DMS 273 (cell line): ENCODE data around the gene CTIF.

Source experiments
- DNase-seq: peaks from one replicate; lab custom pipeline; 2025; ENCODE audit not compliant: unreplicated experiment; lab: John Stamatoyannopoulos, UW

The CTIF gene

DNA sequence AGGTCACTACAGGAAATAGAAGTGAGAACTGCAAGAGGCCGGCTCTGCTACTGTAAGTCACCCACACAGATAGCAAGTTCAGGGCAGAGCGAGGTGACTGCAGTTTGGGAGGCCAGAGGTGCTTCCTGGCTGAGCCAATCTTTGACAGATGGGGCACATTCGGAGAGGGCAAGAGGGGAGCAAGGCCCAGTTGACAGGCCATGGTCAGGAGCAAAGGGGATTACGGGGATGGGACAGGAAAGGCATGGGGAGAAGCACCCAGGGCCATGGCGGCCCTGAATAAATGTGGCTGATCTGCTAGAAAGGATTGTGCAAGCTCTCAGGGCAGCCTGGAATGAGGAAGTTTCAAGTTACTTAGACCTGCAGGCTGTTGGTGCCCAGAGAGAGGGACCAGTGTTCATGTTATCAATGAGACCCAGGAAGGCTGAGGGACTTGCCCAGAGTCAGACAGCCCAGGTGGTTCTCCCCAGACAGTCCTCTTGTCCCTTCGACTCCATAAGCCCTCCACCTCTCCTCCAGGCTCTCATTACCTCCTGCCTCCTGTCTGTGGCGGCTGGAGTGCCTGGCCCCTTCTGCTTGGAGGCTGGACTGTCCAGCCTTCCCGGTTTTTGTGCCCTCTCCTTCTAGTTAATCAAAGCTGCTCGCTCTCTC, 123.3 kb downstream of the CTIF start:
- peak; percentile 29 for DNase-seq

DNA sequence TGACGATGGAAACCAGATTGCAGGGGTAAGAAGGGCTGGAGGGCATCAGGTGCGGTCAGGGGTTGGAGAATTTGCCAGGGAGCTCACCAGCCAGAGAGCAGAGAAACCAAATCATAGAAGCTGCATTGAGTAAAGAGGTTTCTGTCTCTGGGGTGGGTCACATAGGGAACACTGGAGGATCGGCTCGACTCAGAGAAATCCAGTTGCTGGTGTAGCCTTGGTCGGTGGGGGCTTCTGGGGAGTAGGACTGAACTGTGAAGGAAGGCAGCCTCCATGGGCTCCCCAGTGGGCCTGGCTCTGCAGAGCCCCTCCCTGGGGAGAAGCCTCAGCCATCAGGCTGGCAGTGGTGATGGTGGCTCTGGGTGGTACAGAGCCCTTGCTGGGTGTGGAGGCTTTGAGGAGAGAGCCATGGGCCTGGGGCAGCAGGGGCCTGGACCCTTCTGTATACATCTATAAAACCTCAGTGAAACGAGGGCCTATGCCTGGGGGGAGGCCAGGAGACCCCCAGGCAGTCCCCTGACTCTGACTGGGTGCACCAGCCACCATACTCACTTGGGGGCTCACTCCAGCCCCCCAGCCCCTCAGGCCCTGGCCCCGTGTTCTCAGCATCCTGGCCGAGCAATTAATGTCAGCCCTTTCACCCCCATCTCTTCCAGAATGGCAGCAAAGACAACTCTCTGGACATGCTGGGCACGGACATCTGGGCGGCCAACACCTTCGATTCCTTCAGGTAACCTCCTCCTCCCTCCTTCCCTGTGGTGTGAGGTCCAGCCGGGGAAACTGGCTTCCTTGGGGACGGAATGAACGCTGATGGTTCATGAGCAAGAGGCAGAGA, 124.5 kb downstream of the CTIF start:
- no peak for DNase-seq

DNA sequence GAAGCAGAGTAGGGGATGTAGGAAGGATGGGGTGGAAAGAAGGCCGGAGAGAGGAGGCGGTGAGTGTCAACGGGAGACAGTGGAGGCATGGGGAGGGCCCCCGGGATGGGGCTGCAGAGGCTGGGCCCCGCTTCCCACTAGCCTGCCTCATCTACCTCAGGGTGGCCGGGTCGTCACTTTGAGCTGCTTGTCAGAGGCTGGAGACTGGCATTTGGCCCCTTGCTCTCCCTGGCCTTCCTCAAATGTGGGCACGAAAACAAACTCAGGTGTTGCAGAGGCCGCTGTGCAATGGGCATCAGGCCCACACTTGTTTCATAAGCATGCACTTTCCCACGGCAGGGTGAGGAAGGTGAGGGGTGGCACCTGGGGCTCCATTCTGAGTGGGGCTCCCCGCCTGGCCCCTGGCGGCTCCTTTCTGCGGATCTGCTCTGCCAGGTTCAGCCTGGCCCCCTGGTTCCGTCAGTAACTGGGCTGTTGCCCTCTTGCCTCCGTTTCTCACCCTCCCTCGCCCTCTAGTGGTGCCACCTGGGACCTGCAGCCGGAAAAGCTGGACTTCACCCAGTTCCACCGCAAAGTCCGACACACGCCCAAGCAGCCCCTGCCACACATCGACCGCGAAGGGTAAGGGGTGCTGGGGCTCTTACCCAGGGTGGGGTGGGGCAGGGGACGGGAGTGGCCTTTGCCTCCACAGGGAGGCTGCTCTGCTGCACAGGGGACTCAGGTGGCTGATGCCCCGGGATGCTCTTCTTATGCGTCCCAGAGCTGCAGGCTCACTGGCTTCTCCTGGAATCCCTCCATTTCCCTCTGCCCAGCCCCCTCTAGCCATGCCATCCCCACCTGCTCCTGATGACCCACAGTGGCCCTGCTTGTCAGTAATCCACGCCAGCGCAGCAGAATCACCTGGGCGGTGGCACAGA, 125.4 kb downstream of the CTIF start:
- DNase-seq = peak; percentile 77

DNA sequence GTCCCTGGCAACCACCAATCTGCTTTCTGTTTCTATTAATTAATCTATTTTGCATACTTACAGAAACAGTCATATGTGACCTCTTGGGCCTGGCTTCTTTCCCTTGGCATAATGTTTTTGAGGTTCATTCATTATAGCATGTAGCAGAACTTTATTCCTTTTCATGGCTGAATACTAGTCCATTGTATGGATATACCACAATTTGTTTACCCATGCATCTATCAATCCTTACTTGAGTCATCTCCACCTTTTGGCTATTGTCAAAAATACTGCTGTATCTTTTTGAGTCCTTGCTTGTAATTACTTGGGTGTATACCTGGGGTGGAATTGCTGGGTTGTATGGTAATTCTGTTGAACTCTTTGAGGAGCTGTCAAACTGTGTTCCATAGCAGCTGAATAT, 126.8 kb downstream of the CTIF start:
- no peak for DNase-seq

DNA sequence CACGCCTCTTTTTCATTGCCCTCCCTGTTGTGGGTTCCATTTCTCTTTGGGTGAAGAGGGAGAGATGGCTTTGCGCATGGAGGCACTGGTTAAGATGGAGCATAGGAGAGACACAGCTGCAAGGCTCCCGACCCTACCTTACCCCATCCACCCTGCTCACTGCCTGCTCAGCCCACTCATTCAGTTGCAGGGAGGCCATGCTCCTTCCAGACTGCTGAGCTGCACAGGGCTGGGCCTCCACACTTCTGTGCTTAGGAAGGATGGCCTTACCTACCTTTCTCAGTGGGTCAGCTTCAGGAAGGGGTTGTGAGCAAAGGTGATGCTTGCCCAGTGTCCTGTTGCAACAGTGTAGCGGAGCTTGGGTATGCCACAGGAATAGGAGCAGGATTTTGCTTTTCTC, 127.8 kb downstream of the CTIF start:
- DNase-seq = no peak

DNA sequence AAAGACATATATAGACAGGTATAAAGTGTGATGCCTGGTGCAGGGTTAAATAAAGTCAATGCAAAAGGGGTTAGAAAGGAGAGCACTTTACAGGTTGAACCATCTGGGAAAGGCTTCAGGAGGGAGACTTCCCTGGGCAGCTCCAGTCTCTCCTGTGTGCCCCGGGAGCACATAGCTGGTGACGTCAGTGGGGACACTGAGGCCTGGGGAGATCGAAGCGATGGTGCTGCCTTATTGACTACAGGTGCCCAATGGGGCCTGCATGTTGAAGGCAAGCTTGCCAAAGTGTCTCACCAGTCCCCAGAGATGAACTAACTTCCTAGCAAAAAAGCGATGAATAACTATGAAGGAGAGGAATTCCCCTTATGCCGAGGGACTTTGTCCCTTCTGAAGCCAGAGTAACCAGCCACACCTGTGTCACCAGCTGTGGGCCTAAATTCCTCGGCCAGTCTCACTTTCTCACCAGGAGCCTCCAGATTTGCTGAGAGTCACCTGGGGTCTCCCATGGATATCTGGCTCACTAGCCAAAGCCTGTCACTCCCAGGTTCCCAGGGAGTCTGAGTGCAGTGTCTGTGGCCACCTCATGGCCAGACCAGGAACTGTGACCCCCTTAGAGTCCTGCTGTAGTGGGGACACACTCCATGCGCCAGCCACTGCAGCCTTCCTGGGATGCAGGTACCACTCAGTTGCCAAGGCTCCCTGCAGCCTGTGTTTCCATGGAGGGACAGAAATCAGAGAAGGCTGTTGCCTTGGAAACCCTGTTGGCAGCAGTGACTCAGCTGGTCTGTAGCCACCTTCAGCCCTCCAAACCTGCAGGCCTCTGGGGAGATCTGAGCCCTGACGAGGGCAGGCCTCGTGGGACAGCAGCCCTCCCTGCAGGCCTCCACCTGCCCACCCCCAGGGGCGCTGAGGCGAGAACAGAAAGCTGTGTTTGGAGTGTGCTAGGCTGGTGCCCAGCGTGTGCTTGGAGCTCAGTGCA, 128.7 kb downstream of the CTIF start:
- peak; percentile 37 for DNase-seq

DNA sequence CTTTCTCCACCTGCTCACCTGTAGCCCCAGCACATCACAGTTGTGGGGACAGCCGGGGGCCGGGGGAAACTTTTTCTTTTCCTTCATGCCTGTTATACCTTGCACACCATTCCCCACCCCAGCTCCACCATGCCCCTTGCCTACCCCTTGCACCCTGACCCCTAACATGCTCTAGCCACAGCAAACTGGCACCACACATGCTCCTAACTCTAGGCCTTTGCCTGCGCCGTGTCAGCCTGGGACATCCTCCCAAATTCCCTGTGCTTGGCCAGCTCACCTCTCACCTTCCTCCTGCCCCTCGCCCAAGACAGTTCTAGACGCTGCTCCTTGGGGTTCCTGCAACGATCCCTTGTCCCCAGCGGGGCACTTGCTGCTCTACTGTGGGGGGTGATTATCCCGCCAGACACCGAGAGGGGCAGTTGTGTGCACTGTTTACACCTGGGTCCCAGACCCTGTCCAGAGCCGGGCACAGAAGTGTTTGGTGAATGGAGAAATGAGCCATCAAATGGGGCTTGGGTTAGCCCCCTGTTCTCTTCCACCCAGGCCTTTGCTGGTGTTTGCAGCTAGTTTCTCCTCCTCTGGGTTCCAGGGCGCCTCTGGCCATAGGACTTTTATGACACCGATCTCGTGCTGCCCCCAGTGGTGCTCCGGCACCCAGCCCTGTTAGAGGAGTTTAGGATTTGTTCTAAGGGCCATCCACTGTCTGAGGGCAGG, 129.8 kb downstream of the CTIF start:
- no peak for DNase-seq

DNA sequence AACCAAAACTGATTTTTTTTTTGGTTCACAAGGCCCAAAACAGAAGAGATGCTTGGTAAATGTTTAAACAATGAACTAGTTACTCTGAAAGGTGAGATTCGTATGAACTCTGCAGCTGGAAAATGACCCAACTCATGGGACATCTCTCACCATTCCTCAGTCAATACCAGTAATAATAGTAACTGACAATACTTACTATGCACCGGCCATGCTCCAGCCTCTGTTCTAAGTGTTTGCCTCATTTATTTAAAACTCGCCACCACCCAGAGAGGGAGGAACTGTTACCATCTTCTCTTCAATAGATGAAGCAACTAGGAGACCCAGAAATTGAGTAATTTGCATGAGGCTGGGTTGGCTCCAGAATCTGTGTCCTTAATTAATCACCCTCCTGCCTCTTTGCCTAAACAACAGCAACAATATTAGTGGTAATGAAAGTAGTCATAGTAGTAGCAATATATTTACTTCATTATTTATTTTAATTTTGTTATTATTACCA, 130.4 kb downstream of the CTIF start:
- no peak for DNase-seq

DNA sequence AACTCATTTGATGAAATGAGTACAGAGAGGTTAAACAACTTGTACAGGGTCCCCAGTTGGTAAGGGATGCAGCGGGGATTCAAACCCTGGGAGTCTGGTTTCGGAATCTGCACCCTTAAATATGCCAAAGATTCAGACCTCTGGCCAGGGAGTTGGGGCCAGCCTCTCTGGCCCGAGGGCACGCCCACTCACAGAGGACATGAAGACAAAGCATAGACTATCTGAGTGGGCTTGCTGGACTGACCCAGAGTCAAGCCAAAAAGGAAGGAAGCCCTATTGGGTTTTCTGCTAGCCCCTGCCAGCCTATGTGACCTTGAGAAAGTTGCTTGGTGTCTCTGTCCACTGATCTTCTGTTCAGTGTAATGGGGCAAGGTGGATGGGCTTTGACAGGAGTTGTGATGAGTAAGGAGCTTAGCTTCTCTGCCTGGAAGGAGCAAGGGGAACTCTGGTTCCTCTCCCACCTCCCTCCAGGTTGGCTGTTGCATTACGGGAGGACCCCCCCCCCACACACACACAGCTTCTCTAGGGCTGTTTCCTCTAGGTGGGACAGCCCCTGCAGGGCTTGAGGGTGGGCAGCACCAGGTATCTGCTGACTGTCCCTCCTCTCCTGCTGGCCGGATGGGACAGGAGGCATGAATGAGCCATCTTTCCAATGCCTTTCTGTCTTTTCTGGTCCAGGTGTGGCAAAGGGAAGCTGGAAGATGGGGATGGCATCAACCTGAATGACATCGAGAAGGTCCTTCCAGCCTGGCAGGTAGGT, 131.3 kb downstream of the CTIF start:
- DNase-seq = no peak

DNA sequence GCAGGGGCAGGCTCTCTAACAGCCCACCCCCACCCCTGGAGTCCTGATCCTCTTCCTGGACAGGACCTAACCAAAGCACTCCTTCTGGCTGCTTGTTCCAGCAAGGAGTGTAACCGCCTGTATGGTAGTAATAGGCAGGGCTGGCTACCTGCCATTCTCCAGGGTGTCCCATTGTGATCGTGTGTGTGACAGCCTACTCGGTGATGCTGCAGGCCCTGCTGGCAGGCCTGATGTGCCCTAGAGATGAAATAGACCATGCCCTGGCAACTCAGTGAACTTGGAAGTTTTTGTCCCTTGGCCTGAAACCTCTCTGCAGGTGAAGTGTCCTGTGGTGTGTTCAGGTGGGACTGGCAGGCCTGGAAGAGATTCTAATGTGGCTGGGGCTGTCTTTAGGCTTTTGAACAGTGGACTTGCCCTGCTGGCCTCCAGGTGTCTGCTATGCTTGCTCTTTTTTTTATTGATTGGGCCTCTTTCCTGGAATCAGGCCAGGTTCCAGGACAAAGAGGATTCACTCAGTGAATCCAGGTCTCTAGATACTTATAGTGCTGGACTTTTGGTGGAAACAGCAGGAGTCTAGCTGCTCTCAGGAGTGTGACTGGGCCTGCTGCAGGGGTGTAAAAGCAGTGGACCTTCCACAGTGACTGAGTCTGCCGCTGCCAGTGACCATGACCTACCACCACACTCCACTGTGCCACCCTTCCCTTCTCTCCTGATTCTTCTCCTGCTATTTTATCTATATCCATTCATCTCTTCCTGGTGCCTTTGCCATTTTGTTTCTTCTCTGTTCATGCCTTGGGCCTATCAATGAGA, 132.1 kb downstream of the CTIF start:
- no peak for DNase-seq

DNA sequence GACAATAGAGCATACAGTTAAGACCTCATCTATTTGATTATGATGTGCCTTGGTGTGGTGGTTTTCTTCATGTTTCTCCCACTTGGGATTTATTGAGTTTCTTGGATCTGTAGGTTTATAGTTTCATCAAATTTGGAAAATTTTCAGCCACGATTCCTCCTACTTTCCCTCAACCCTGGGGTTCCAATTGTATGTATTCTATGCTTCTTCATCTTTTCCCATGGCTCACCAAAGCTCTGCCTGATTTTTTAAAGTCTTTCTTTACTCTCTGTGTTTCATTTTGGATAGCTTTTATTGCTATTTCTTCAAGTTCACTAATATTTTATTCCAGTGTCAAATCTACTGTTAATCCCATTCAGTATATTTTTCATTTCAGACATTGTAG, 132.7 kb downstream of the CTIF start:
- no peak for DNase-seq

DNA sequence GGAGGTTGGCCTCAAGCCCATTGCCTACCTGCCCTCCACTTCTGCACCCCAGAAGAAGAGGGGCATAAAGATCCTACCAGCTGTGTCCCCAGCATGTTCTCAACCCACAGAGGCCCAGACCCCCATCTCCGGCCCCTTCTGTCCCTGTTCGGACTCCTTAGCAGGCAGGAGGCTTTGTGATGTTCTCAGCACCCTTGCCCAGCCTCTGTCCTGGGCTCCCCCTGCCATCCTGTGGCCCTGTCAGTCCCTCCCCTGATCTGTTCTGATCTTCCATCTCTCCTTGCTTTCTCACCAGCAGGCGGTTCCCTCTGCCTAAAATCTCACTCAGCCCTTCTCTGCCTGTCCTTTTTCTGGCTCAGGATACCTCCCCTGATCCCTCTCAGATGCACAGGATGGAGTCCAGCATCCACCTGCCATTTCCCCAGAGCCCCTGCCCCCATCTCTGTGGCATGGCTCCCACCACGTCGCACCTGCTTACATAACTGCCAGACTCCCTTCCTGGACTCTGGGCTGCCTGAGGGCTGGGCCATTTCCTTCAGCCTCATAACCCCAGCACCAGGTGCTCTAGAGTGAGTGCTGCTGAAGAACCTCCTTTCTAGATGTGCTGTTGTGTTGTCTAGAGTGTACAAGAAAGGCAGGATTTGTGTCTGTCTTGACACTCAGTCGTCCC, 134.0 kb downstream of the CTIF start:
- no peak for DNase-seq

DNA sequence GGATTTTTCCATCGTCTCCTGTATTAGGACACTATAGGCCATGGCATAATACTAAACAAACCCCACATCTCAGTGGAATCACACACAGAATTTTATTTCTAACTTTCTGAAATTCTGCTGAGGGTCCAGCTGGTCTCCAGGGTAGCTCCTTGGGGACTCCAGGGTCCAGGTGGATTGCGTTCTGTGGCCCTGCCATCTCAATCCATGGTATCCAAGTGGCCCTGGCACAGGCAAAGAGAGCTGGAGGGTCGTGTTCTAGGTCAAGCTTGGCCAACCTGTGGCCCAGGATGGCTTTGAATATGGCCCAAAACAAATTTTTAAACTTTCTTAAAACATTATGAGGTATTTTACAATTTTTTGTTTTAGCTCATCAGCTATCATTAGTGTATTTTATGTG, 134.6 kb downstream of the CTIF start:
- DNase-seq = no peak

DNA sequence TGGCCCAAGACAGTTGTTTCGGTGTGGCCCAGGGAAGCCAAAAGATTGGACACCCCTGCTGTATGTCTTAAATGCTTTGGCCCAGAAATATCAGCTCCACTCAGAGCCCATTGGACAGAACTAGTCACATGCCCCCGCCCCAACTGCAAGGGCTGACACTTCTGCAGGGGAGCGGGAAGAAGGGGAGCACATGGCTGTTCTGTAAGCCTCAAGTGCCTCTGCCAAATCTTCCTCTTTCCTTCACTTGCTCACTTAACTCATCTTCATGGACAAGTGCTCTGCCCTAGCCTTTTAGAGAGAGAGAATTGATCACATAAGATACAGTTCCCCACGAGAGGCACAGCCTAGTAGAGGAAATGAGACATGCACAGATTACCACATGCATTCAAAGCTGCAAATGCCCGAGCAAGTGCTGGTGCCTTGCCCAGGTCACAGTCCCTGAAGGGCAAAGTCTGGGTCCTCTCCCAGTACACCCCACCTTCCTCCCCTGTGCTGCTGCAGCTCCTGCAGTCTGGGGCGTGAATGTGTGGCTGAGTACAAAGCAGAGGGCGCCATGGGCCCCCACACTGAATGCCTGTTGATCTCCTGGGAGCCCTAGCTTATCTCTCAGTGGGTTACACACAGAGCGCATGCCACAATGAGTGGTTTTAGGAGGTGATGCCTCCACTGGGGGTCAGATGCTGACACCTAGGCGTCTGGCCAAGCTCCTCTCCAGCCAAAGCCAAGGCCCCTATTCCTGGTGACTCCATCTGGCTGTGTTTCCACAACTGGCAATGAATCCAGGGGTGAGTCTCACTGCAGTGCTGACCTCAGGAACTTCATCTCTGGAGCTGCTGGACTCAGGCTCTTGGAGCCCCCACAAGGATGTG, 135.3 kb downstream of the CTIF start:
- no peak for DNase-seq

DNA sequence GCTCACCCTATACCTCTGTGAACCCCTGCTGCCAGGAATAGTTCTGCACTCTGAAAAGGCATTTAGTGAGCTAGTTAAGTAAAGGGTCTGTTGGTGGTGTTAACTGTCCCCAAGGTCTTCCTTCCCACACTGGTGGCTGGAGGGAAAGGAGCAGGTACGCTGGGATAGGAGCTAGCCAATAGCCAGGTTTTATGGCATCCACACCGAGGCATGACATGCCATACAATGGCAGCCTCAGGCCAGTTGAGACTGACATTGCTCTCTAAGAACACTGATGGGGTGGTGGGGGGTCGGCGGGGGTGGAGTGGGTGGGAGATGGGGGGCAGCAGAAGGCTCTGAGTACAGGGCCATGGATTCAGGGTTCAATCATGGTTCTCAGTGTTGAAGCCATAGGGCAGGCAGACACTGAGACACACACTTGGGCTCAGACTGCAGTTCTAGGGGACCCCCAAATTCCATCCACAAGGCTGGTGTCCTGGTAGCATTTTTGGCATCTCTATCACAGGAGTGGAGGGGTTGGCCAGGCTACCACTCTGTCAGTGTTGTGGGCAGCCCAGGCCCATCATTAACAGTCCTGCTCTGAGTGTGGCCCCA, 136.0 kb downstream of the CTIF start:
- DNase-seq = no peak

DNA sequence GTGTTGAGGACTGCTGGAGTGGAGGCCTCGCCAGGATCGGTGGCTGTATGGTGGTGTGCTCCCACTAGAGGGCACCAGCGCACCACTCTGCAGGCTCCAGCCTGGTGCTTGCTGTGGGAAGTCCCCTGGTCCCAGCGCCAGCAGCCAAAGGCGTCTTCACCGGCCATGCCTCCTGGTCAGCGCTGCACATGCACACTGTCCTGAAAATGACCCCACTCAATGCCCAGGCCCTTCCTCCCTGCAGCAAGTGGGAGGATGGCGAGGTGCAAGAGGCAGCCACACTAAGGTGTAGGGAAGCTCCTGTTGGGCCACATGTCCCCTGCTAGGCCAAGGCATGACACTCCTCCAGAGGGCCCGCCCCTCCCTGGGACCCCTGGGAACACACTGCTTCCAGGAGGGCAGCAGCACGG, 136.5 kb downstream of the CTIF start:
- peak; percentile 86 for DNase-seq
